ENCODE measurements around the gene SH3D21.

The SH3D21 gene

GRCh38 chr1:36306210-36306901 lies at the start of gene SH3D21:
Gene SH3D21 (plus strand): TSS chr1:36306368. CDS start chr1:36306421, 53 bp downstream.
- peak in 1 of 2 donors; percentile 32 for DNase-seq (ENCODE audit: extremely low read depth in 1 of 2, low read depth in 1 of 2)

DNA sequence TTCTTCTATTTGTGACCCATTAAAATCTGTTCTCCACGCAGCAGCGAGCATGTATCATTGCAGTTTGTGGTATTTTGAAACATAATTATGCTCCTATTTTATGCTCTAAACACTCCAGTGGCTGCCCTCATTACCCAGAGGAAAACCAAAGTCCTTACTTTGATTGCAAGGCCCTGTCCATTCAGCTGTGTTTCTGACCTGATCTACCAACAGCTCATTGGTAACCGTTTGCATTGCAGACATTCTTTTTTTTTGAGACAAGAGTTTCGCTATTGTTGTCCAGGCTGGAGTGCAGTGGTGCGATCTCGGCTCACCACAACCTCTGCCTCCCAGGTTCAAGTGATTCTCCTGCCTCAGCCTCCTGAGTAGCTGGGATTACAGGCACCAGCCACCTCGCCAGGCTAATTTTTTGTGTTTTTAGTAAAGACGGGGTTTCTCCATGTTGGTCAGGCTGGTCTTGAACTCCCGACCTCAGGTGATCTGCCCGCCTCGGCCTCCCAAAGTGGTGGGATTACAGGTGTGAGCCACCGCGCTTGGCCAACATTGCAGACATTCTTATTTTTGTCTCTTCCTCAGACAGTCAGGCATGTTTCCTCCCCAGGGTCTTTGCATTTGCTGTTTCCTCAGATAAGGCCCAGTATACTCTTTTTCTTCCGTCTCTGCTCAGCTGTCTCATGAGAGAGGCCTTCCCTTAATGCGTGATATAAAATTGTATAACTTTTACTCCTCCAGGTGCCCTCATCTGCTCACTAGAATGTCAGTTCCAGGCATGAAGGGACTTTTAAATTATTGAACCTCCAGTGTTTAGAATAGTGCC lies 49.4 kb upstream of the SH3D21 start:
- DNase-seq (ENCODE audit: extremely low read depth in 1 of 2, low read depth in 1 of 2), result no peak

DNA sequence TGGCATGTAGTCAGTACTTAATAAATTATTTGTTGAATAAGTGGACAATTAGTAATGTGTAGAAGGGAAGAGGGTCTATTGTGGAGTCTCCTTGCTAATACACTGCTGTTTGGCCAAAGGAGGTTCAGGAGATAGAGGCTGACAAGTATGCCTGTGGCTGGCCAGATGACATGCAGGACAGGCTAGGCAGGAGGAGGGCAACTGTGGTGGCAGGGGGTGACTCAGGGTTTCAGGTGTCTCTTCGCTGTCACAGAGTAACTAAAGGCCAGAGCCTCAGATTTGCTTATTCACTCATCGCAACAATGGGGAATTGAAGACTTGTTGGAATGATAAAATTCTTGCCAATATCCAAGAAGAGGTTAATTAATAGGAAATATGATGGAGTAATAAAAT lies 48.8 kb upstream of the SH3D21 start:
- DNase-seq (ENCODE audit: extremely low read depth in 1 of 2, low read depth in 1 of 2), result peak; percentile 15 to 20

DNA sequence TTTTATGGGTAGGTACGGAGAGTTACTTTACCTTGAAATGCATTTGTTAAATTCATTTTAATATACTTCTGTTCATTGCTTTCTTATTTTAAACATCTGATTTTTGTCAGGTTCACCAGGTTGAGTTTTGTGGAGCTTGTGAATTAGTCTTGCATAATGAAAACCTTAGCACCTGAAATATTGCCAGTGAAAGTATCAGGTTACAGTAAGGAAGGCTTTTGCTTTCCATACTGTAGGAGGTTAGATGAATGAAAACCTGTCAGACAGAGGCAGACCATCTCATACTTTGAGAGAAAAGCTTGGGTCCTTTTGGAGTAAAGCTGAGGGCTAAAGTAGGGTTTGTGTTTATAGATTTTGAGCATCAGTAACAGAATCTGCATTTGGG lies 47.2 kb upstream of the SH3D21 start:
- DNase-seq (ENCODE audit: extremely low read depth in 1 of 2, low read depth in 1 of 2), result no peak

DNA sequence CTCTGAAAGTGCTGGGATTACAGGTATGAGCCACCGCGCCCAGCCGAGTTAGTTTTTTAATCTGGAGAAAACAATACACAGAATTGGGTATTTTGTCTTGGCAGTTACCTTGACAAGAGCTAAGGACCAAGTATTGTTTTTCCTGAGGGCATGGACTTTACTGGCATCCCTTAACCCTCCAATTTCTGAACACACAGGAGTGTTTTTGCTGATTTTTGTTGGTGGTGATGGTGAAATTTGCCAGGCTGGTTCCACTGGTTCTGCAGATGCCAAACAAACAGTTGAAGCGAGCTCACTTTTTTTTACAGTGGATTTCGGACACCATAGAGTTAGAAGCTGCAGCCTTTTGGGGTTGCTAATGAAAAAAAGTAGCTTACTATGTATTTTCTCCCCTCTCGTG lies 37.2 kb upstream of the SH3D21 start:
- DNase-seq (ENCODE audit: extremely low read depth in 1 of 2, low read depth in 1 of 2), result no peak

DNA sequence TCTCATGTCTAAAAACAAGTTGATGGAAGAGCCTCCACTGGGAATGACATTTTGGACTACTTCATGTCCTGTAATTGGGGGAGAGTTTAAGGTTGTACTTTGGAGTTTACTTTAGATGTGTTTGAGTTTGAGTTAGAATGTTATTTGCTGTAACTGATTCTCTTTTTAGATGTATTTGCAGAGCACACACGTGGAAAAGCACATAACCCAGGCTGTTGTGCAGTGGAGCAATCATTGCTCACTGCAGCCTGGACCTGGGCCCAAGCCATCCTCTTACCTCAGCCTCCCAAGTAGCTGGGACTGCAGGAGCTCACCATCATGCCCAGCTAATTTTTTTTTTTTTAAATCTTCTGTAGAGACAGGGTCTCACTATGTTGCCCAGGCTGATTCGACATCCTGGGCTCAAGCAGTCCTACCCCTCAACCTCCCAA lies 36.7 kb upstream of the SH3D21 start:
- no peak for DNase-seq (ENCODE audit: extremely low read depth in 1 of 2, low read depth in 1 of 2)

DNA sequence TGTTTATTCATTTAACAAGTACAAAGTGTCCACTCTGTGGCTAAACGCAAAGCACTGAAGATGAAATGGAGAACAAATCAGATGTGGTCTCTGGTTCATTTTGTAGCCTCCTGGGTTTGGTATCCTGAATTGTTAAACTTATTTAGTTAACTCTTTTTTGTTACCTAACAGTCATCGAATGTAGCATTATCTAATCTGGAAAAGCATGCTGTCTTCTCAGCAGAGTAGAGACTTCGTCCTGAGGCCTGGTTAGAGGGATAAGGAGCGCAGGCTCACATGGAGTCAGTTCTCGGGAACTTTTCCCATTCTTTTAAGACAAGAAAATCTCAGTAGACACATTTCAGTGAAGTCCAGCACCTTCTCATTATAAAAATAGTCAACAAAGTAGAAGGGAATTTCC lies 33.1 kb upstream of the SH3D21 start:
- DNase-seq (ENCODE audit: extremely low read depth in 1 of 2, low read depth in 1 of 2), result no peak

- no peak for DNase-seq (ENCODE audit: extremely low read depth in 1 of 2, low read depth in 1 of 2)
Observed at GRCh38 chr1:36274201-36274600, 32.0 kb upstream of the SH3D21 start.

- no peak for DNase-seq (ENCODE audit: extremely low read depth in 1 of 2, low read depth in 1 of 2)
Observed at GRCh38 chr1:36276688-36277087, 29.5 kb upstream of the SH3D21 start.

DNA sequence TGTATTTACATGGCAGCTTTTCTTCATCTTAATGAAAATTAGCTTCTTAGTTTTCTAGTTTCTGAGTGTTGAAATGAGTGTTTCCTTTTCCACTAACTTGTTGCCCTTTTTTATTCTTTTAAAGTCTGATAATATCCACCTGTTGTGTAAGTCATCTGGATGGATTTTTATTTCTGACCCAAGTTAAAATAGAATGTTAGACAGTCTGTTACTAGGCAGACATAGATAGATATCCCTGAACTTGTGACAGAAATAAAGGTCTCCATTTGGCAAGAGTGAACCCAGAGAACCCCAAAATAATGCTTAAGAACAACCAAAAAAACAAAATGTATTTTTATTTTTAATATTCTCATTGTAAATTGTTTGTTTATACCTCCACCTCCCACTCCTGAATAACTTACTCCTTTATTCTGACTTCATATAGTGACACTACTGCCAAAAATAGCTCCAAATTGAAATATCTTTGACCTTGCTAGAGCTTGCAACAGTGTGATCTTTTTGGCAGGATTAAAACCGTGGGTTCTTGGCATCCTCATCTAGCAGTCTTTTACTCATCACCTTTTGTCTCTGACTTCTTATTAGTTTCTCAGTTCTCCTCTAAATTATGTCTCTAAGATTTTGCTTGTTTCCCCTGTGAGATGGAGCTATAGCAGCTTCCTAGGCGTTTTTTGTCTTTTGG lies 26.9 kb upstream of the SH3D21 start:
- no peak for DNase-seq (ENCODE audit: extremely low read depth in 1 of 2, low read depth in 1 of 2)

GRCh38 chr1:36279789-36280296 lies 26.3 kb upstream of the SH3D21 start:
- DNase-seq (ENCODE audit: extremely low read depth in 1 of 2, low read depth in 1 of 2), result no peak

DNA sequence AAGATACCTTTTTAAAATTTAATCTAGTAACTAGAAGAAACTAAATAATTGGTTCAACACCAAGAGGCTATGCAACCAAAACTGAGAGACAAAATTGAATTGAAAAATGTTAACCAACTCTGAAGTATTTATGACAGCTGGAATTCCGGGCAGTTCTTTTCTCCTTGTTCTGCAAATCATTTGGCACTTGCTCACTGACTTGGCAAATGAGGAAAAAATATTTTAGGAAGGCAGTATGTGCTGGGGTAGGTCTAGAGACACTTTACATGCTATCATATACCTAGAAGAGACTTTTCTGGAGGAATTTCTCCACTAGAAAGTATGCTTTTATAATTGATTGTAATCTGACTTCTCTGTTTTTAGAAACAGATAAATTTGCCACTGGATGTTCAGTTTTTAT lies 22.1 kb upstream of the SH3D21 start:
- no peak for DNase-seq (ENCODE audit: extremely low read depth in 1 of 2, low read depth in 1 of 2)

- no peak for DNase-seq (ENCODE audit: extremely low read depth in 1 of 2, low read depth in 1 of 2)
Observed at GRCh38 chr1:36284517-36284916, 21.7 kb upstream of the SH3D21 start.

GRCh38 chr1:36285443-36286101 lies 20.6 kb upstream of the SH3D21 start:
- peak in 1 of 2 donors; percentile 32 for DNase-seq (ENCODE audit: extremely low read depth in 1 of 2, low read depth in 1 of 2)

DNA sequence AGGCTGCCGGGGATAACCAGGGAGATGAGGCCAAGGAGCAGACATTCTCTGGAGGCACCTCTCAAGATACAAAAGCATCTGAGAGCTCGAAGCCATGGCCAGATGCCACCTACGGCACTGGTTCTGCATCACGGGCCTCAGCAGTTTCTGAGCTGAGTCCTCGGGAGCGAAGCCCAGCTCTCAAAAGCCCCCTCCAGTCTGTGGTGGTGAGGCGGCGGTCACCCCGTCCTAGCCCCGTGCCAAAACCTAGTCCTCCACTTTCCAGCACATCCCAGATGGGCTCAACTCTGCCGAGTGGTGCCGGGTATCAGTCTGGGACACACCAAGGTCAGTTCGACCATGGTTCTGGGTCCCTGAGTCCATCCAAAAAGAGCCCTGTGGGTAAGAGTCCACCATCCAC lies 19.4 kb upstream of the SH3D21 start:
- no peak for DNase-seq (ENCODE audit: extremely low read depth in 1 of 2, low read depth in 1 of 2)

DNA sequence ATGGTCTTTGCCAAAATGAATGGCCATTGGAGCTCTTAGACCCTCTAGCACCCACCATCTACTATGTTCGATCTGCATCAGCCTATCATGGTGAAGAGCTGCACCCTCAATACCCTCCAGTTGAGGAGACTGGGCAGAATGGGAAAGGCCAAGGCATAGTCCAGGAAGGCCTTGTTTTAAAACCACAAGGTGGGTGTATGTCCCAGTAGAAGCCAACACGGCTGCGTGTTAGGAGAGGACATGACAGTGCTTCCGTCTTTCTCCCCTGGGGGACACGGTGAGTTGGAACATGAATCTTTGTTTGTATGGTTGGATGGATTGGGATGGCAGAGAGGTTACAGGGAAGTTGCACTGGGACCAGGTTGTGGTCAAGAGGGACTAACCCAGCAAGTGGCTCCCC lies 18.6 kb upstream of the SH3D21 start:
- DNase-seq (ENCODE audit: extremely low read depth in 1 of 2, low read depth in 1 of 2), result no peak

DNA sequence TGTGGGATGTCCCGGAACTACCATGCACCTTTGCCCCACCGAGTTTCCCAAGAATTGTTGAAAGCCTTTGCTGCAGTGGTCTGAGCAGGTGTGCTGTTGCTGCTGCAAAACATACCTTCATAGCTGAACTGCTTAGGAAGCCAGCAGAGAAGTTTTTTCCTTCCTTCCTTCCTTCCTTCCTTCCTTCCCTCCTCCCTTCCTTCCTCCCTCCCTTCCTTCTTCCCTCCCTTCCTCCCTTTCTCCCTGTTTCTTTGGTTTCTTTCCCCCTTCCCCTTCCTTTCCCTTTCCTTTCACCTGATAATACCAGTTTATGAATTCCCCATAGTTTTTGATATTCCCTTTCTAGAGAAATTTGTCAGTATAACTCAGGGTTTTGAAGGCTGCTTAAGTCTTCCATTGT lies 10.8 kb upstream of the SH3D21 start:
- DNase-seq (ENCODE audit: extremely low read depth in 1 of 2, low read depth in 1 of 2), result no peak

- DNase-seq (ENCODE audit: extremely low read depth in 1 of 2, low read depth in 1 of 2), result no peak
Observed at GRCh38 chr1:36297062-36297461, 9.1 kb upstream of the SH3D21 start.

DNA sequence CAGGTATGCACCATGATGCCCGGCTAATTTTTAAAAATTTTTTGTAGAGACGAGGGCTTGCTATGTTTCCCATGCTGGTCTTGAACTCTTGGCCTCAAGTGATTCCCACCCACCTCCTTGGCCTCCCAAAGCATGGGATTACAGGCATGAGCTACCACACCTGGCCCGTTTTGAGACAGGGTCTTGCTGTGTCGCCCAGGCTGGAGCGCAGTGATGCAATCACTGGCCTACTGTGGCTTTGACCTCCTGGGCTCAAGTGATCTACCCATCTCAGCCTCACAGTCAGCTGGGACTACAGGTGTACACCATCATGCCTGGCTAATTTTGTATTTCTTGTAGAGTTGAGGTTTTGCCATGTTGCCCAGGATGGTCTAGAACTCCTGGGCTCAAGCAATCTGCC lies 7.5 kb upstream of the SH3D21 start:
- DNase-seq (ENCODE audit: extremely low read depth in 1 of 2, low read depth in 1 of 2), result no peak

GRCh38 chr1:36300526-36300925 lies 5.6 kb upstream of the SH3D21 start:
- no peak for DNase-seq (ENCODE audit: extremely low read depth in 1 of 2, low read depth in 1 of 2)

GRCh38 chr1:36301220-36301619 lies 4.9 kb upstream of the SH3D21 start:
- no peak for DNase-seq (ENCODE audit: extremely low read depth in 1 of 2, low read depth in 1 of 2)

All from stimulated activated CD8-positive, alpha-beta memory T cell treated with anti-CD3 and anti-CD28 coated beads, Interleukin-7, amount 100 ng/mL, for 48 hours (primary cell).